Measurements from ENCODE around the gene DUSP7.

Gene DUSP7

GRCh38 chr3:52004906-52005395 lies 51.4 kb downstream of the DUSP7 start:
- no peak for DNase-seq

GRCh38 chr3:52004163-52004787 lies 52.1 kb downstream of the DUSP7 start:
- DNase-seq = no peak

GRCh38 chr3:52002748-52003147 lies 53.6 kb downstream of the DUSP7 start:
- DNase-seq = no peak

- DNase-seq = no peak
Observed at GRCh38 chr3:52001443-52001974, 54.9 kb downstream of the DUSP7 start.

- DNase-seq = no peak
Observed at GRCh38 chr3:51999846-52000245, 56.5 kb downstream of the DUSP7 start.

Measured in NCI-H510A (cell line).